Anterior cingulate cortex (tissue), 58 donors: Measurements from ENCODE around the gene CHD2.

ENCODE experiments used
- DNase-seq, 58 donors: peaks; one replicate each; lab custom pipeline; 2025; lab: John Stamatoyannopoulos, UW

CHD2 gene

DNA sequence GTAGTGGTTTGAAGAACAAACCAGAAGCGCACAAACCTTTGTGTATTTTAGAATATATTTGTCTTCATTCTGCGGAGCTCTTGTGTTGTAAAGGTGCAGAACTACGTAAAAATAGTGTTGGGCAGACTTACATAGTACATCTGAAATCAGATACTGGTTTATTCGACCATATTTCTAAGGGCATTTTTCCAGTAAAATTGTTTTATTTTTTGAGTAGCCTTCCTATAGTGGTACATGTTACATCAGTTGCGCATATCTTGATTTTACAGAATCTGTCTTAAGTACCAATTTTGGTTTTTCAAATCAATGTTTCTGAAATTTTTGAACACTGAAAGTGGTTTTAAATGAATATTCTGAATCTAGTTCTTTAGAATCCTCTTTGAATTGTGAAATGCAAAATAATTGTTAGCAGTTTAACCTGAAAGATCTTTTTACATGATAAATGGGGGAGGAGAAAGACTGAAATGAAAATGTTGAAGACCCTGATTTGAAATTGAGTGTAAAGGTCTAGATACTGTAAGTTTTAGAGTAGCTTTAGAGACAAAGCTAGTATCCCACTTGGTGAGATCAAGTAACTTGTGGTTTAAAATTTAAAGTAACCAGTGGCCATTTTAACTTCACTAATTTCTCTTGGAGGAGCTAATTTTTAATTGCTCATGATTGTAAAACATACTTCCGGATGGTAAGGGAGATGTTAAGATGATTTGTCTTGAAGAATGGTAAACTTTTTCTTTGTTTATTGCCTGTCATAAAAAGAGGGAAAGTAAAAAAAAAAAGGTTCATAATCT lies 15.5 kb upstream of the CHD2 start:
- no peak for DNase-seq

- no peak for DNase-seq
Observed at GRCh38 chr15:92885224-92886041, 14.7 kb upstream of the CHD2 start.

- DNase-seq: no peak
Observed at GRCh38 chr15:92886042-92886537, 14.0 kb upstream of the CHD2 start.

GRCh38 chr15:92886815-92887214 lies 13.3 kb upstream of the CHD2 start:
- DNase-seq: no peak

DNA sequence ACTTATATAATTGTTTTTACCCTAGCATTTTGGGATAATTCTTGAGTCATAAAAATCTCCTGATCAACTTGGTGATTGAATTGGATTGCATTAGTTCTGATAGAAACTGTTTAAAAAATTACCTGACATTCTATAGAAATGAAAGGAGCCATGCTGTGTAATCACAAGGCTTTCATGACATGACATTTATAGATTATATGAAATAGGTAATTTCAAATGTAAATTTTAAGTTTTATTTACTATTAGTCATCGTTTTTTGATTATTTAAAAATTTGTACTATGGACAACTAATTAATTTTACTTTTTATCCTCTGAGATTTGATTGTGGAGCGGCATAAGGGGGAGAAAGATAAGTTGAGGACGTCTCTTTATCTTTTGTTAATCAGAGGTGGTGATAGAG lies 12.3 kb upstream of the CHD2 start:
- no peak for DNase-seq

- no peak for DNase-seq
Observed at GRCh38 chr15:92889390-92890107, 10.6 kb upstream of the CHD2 start.

GRCh38 chr15:92891533-92892200 lies 8.5 kb upstream of the CHD2 start:
- DNase-seq: no peak

- DNase-seq: no peak
Observed at GRCh38 chr15:92892201-92892555, 7.9 kb upstream of the CHD2 start.

DNA sequence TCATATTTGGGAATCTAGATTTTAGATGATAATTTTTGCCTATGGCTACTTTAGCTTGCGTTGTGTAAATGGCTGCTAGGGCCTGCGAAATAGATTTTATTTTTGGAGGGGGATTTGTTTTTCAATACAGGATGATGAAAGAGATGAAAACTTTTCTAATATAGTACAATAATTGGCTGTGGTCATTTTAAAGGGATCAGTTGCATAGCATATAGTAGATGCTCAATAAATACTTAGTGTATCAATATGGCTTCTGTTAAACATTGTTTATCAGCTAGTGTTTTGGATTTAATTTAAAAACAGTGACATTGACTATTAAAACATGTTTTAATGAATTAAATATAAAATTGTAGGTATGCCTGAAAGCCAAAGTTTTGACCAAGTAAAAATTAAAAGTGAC lies 6.9 kb upstream of the CHD2 start:
- no peak for DNase-seq

- DNase-seq: no peak
Observed at GRCh38 chr15:92896561-92896960, 3.6 kb upstream of the CHD2 start.

DNA sequence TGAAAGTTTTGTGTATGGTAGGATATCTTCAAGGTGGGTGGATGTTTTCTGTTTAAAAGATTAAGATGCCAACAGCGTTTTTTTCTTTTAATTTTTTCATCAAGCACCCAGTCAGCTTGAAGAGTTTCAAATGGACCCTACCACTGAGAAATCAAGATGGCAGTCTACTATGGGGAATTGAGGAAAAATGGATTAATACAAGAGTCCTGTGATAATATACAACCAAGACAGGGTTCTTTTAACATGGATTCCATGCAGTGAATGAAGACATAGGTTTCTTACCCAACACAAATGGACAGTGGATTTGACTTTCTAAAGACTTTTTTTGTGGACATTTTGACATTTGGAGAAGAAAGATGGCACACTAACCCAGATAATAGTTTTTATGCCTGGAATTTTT lies 2.5 kb upstream of the CHD2 start:
- DNase-seq: no peak

GRCh38 chr15:92898988-92899582 lies 1.0 kb upstream of the CHD2 start:
- DNase-seq: no peak

GRCh38 chr15:92899601-92899947 lies 550 bp upstream of the CHD2 start:
- no peak for DNase-seq

DNA sequence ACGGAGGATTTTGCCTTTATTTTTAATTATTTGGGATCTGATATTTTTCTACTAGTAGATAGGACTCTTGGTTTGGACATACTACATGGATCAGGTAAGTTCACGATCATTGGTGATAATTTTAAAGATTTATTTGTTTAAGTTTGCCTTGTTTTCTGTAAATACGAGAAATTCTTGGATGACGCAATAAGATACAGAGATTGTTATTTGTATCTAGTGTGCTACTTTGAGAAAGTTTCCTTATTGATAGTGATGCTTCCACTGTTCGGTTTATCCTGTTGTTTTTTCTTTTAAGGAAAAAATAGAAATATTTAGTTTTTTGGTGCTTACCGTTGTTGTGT lies 577 bp downstream of the CHD2 start:
- no peak for DNase-seq

DNA sequence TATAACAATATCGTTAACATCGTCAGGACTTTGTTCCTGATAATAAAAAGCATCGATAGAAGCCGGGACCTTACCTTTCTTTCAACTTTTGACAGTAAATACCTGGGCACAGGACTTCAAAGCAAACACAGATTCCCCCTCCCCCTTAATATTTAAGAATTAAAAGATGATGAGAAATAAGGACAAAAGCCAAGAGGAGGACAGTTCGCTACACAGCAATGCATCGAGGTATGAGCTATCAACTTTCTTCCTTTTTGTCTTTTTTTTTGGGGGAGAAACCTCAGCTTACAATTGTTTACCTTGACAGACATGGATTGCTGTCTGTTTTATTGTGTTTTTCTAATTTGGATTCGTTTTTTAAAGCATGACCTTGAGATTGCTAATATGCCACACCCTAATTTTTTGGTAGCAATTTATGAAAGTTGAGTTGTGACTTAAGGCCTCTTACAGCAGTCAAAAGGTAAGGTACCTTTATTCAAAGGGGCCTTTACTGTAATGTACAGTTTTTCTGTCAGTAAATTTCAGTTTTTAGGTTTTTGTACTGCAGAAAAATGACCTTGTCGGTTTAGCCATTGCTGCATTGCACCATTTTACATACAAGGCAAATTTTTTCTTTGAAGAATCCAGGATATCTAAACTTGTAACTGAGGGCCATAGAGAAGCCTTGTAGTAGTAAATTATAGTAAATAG lies 1.1 kb downstream of the CHD2 start:
- no peak for DNase-seq

DNA sequence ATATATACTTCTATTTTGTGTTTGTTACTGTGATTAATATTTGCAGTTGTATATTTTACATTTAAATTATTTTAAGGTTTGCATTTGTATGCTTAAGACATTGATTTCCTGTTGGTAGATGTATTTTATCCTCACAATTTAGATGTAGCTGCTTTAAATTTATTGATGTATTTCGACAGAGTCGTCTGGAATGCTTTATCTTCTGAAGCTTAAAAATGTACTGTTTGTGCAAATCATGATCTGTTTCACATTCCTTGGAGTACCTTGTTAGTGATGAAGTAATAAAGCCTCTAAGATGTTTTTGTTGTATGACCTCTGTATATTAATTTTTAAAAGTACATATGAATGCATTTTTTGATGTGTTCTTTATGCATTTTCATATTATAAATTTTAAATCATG lies 1.9 kb downstream of the CHD2 start:
- DNase-seq: no peak

DNA sequence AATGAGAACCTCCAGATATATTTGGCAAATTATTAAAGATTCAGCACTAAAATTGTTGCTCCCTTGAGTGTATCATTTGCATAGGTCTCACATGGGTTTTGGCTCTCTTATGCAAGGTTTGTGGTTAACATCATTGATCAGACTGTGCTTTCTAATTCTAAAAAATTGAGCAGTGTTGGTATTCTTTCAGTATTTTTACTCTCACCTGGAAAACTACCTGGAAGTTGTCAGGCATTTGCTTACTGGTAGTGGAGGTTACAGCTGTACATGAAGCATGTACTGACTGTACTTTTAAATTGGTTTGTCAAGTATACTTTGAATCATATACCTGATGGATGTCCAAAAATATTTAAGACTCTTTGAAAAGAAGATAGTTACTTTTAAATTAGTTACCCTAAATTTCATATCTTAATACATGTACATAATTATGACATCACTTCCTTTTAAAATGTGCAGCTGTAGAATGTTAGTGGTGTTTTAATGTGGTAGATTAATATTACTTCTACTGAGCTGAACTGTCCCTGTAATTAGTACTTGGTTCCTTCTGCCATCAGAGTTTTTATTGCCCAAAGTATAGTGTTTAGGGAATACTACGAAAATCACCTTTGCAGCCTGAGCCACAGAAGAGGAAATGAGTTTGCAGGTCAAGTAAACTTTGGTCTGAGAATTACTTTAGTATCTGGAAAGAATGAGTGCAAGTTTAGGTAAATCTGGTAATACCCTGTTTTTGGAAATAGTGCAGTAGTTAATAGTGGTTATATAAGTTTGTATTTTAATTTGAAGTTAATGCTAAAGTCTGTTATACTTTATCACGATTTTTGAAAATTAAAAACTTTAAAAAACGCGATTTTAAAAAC lies 2.8 kb downstream of the CHD2 start:
- no peak for DNase-seq

GRCh38 chr15:92903631-92903965 lies 3.5 kb downstream of the CHD2 start:
- DNase-seq: no peak
